Cardiac muscle cell (in vitro differentiated cells and primary cell): ENCODE data around the gene TMEM9. TPM values are rescaled to one million over a fixed set of nuclear protein-coding genes. Genes with fewer than 3 reads are reported as not detected.

Source experiments
- DNase-seq, 2 donors: peaks; one replicate each; pipeline versions ENCODE4 v3.0.0 to v3.0.0-alpha.2; 2010 to 2017; ENCODE audit warnings: low read depth in 1 of 2, low spot score in 1 of 2
- H3K27ac ChIP-seq: fragments of 200-600 bp; sonication (generic); 2 replicates; pipeline ENCODE4 v1.5.1; 2016
- H3K27me3 ChIP-seq: fragments of 200-600 bp; sonication (generic); 2 replicates; pipeline ENCODE4 v1.6.0; 2016; ENCODE audit warnings: control low read depth
- H3K36me3 ChIP-seq: fragments of 200-600 bp; sonication (generic); 2 replicates; pipeline ENCODE4 v1.5.1; 2016; ENCODE audit warnings: control low read depth
- H3K4me1 ChIP-seq: fragments of 200-600 bp; sonication (generic); 2 replicates; pipeline ENCODE4 v1.8.1; 2017; ENCODE audit warnings: low read depth, mild to moderate bottlenecking, mixed run types
- H3K4me3 ChIP-seq: fragments of 200-600 bp; sonication (generic); 2 replicates; pipeline ENCODE4 v1.5.1; 2016; ENCODE audit warnings: mild to moderate bottlenecking
- H3K9me3 ChIP-seq: fragments of 200-600 bp; sonication (generic); 2 replicates; pipeline ENCODE4 v1.5.1; 2017; ENCODE audit warnings: low read depth, mild to moderate bottlenecking, control low read depth
- CTCF ChIP-seq: IDR thresholded peaks from 2 replicates; pipeline ENCODE4 v1.5.1; 2012; ENCODE audit warnings: low read depth, mild to moderate bottlenecking, low read length
- polyA plus RNA-seq: library from polyadenylated mRNA; unstranded; fragments of >200 nt; fragmentation: Nextera tagmentation; extraction: Ambion mirVana; gene quantifications from 2 replicates; pipeline ENCODE4 v1.2.1, GENCODE V29; 2016
- total RNA-seq: library from RNA; depleted of rRNA; stranded (reverse); fragments of >200 nt; gene quantifications from 2 replicates; pipeline ENCODE4 v1.2.3, GENCODE V29; 2016

Gene TMEM9
- total and polyA plus RNA-seq, 2 experiments from 2014 or later, result 171 to 215 TPM

GRCh38 chr1:201181323-201181722 is 27.0 kb upstream of the TMEM9 start:
- H3K4me3 ChIP-seq, result no peak overlapping the region
- no peak for DNase-seq
- TF ChIP-seq CTCF, result no peak
- H3K27ac ChIP-seq, result no peak overlapping the region
- H3K9me3 ChIP-seq, result no peaks in the 10 kb centered on the region
- no peaks in the 10 kb centered on the region for H3K36me3 ChIP-seq
- peaks cover 24% of the 10 kb centered on the region for H3K27me3 ChIP-seq
- H3K4me1 ChIP-seq, result peaks cover 12% of the 10 kb centered on the region

DNA sequence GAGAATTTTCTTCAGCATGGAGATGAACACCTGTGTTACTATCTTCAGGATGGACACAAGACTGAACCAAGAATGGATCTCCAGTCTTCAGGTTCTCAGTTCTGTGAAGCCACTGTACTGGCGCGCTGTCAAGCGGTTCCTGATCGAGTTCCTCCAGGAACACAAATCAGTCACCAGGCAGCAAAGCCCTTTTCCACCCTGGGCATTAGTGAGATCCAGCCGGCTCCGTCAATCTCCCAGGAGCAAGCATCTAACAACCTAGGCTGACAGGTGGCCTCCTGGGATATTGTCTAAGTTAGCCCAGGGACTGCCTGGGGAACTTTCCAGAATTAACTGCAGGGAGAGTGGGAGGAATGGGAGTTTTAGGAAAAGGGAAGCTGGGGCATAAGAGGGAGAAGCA is 26.6 kb upstream of the TMEM9 start:
- DNase-seq, result no peak
- peaks cover 12% of the 10 kb centered on the region for H3K4me1 ChIP-seq
- no peak overlapping the region for H3K4me3 ChIP-seq
- H3K36me3 ChIP-seq, result no peaks in the 10 kb centered on the region
- H3K9me3 ChIP-seq, result no peaks in the 10 kb centered on the region
- peaks cover 28% of the 10 kb centered on the region for H3K27me3 ChIP-seq
- no peak for TF ChIP-seq CTCF
- H3K27ac ChIP-seq, result no peak overlapping the region

DNA sequence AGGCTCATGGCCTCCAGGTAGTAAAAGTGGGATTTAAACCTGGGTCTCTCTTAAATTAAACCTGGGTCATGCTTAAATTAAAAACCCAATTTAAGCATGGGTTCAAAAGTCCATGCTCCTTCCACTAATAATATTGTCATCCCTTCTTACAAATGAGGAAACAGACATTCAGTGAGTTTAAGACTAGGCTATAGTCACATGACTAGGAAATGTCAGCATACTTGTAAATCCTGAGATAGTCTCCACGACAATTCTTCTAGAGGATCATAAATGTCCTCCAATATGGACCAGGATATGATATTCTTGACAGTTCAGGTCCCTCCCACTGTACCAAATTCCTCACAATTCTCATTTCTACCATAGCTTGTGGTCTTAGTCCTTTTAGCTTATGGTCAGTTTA is 25.9 kb upstream of the TMEM9 start:
- no peak overlapping the region for H3K4me3 ChIP-seq
- no peak for TF ChIP-seq CTCF

GRCh38 chr1:201178718-201179117 is 24.4 kb upstream of the TMEM9 start:
- no peak for TF ChIP-seq CTCF
- Histone ChIP-seq H3K9me3 (no peaks in the 10 kb centered on the region), H3K36me3 (no peaks in the 10 kb centered on the region), H3K27me3 (peaks cover 30% of the 10 kb centered on the region), H3K4me3 (no peak overlapping the region), H3K4me1 (no peaks in the 10 kb centered on the region), H3K27ac (no peak overlapping the region)
- no peak for DNase-seq

More for the DNA sequence above, 25.9 kb upstream of the TMEM9 start:
- H3K27ac ChIP-seq, result no peak overlapping the region
- H3K27me3 ChIP-seq, result peaks cover 30% of the 10 kb centered on the region
- H3K36me3 ChIP-seq, result no peaks in the 10 kb centered on the region
- peaks cover 10% of the 10 kb centered on the region for H3K4me1 ChIP-seq
- H3K9me3 ChIP-seq, result no peaks in the 10 kb centered on the region
- DNase-seq, result no peak

DNA sequence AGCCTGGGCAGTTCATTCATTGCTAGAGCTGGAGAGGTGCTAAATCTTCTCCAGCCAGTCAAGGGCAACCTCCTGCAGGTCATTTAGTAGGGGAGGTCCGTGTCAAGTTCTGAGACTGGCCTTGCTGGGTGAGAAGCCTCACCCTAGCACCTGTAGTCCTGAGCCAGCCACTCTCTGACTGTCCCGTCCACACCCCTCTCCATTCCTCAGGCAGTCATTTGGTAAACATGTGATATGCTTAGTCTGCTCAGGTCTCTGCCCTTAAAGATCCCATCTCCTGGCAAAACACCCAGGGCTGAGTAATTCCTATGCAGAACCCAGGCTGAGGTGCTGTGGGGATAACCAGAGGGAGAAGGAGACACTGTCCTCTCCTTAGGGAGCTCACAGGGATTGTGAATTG is 22.7 kb upstream of the TMEM9 start:
- DNase-seq, result no peak
- Histone ChIP-seq H3K4me1 (no peaks in the 10 kb centered on the region), H3K27me3 (peaks cover 29% of the 10 kb centered on the region), H3K4me3 (no peak overlapping the region), H3K36me3 (no peaks in the 10 kb centered on the region), H3K27ac (no peak overlapping the region), H3K9me3 (no peaks in the 10 kb centered on the region)
- TF ChIP-seq CTCF, result no peak
